ENCODE results near the gene MAP3K4.

DNA sequence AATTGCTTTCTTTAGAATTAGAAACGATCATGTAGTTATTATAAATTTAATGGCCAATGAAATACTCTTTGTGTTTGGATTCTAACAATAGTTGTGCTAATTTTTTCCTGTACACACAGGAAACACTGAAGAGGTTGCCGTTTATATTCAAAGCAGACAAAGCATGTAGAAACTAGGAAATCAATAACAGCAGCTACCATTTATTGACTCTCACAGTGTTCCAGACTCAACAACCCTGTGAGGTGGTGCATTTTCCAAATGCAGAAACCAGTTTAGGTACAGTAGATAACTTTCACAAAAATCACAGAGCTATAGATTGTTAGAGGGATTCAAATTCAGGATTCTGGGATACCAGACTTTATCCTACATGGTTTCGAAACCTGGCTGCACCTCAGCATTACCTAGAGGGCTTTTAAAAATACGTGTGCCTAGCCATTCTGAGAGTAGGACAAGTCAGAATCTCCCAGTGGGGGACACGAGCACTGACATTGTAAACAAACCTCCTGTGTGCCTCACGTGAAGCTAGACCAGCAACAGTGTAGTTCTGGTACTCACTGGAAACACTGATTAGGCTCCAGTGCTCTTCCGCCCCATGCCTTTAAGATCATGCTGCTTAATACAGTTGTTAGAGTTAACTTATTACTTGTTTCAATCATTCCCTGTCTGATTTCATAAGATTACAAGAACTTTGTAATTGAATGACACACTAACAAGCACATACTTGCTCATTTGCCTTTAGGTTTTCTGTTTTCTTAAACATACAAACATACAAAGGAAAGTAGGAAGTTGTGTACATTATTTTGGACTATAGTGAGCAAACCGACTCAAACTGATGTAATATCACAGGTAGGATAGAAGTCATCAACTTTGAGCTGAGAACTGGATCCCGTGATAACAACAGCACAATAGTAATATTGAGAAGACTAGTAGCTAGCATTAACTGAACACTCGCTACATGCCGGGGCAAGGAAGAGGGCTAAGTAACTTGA lies 65.8 kb downstream of the MAP3K4 start:
- TF ChIP-seq, protein P1, sequence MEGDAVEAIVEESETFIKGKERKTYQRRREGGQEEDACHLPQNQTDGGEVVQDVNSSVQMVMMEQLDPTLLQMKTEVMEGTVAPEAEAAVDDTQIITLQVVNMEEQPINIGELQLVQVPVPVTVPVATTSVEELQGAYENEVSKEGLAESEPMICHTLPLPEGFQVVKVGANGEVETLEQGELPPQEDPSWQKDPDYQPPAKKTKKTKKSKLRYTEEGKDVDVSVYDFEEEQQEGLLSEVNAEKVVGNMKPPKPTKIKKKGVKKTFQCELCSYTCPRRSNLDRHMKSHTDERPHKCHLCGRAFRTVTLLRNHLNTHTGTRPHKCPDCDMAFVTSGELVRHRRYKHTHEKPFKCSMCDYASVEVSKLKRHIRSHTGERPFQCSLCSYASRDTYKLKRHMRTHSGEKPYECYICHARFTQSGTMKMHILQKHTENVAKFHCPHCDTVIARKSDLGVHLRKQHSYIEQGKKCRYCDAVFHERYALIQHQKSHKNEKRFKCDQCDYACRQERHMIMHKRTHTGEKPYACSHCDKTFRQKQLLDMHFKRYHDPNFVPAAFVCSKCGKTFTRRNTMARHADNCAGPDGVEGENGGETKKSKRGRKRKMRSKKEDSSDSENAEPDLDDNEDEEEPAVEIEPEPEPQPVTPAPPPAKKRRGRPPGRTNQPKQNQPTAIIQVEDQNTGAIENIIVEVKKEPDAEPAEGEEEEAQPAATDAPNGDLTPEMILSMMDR (IDR thresholded peaks at IDR 0.05; ENCODE audit: control extremely low read depth in 1 of 3, insufficient read depth in 1 of 3, low read depth in 1 of 3, low read length in 3 of 3): no peak
- TF ChIP-seq POLR2A (IDR thresholded peaks at IDR 0.05; ENCODE audit: control extremely low read depth in 1 of 2, low read depth in 2 of 2, low read length in 2 of 2) (no peak), RAD21 (IDR thresholded peaks at IDR 0.05 in 1 of 2, conservative IDR thresholded peaks at IDR 0.05 in 1 of 2; ENCODE audit: low read depth in 2 of 2, low read length in 2 of 2) (no peak), HDAC6 (IDR thresholded peaks at IDR 0.05; ENCODE audit: low read depth, low read length) (no peak), ATF2 (IDR thresholded peaks at IDR 0.05; ENCODE audit: low read length) (no peak)
- TF ChIP-seq, protein P2, sequence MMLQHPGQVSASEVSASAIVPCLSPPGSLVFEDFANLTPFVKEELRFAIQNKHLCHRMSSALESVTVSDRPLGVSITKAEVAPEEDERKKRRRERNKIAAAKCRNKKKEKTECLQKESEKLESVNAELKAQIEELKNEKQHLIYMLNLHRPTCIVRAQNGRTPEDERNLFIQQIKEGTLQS (IDR thresholded peaks at IDR 0.05; ENCODE audit: insufficient read depth, low read depth, low read length): no peak
